Activated CD4-positive, alpha-beta T cell treated with anti-CD3 and anti-CD28 coated beads, Interleukin-2, amount 10 ng/mL, durations not matched to agents 7 days and 5 days (primary cell): Measurements from ENCODE around the gene GJB2. TPM values are rescaled to one million over a fixed set of nuclear protein-coding genes. Genes with fewer than 3 reads are reported as not detected.

Source experiments
- CTCF ChIA-PET: fragments of 350-600 bp; sonication (Branson Sonifier 250); formaldehyde crosslinking; loops from one replicate; lab custom pipeline; 2021; ENCODE audit warnings: antibody characterized with exemption; lab: Charles Lee
- POLR2A ChIA-PET: fragments of 350-600 bp; sonication (Branson Sonifier 250); formaldehyde crosslinking; loops from one replicate; lab custom pipeline; 2021; ENCODE audit warnings: antibody characterized with exemption; lab: Charles Lee
- DNase-seq: peaks from one replicate; pipeline ENCODE4 v3.0.0-alpha.2; 2020
- H3K27ac Mint-ChIP-seq: one replicate; pipeline ENCODE4 v1.8.0; 2021; ENCODE audit warnings: mild to moderate bottlenecking, moderate library complexity, mixed read lengths
- H3K27me3 Mint-ChIP-seq: one replicate; pipeline ENCODE4 v1.8.0; 2021; ENCODE audit warnings: mixed read lengths
- H3K36me3 Mint-ChIP-seq: one replicate; pipeline ENCODE4 v1.8.0; 2021; ENCODE audit warnings: low read depth, mixed read lengths
- H3K4me1 Mint-ChIP-seq: one replicate; pipeline ENCODE4 v1.8.0; 2021; ENCODE audit warnings: mixed read lengths
- H3K4me3 Mint-ChIP-seq: one replicate; pipeline ENCODE4 v1.8.0; 2021; ENCODE audit warnings: mild to moderate bottlenecking, moderate library complexity, mixed read lengths
- H3K9me3 Mint-ChIP-seq: one replicate; pipeline ENCODE4 v1.8.0; 2021; ENCODE audit warnings: mixed read lengths
- total RNA-seq, 2 experiments: library from RNA; stranded (reverse); gene quantifications; one replicate each; pipeline ENCODE4 v1.2.3, GENCODE V29; 2021

Gene GJB2
- 1 to 10 TPM; 5.4 to 5.6 TPM for total RNA-seq

DNA sequence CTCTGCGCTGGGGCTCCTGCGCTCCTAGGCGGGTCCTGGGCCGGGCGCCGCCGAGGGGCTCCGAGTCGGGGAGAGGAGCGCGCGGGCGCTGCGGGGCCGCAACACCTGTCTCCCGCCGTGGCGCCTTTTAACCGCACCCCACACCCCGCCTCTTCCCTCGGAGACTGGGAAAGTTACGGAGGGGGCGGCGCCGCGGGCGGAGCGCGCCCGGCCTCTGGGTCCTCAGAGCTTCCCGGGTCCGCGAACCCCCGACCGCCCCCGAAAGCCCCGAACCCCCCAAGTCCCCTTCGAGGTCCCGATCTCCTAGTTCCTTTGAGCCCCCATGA, at the start of gene GJB2:
Gene GJB2 (minus strand): TSS at position 103 of the 326 bp plus-strand sequence. CDS start 3,357 bp downstream, outside the sequence.
- Mint-ChIP-seq H3K4me3 (peak within 1 kb of the TSS; percentile 66), H3K27ac (peak within 1 kb of the TSS; percentile 31), H3K36me3 (no peaks in the 10 kb centered on the region), H3K4me1 (peaks cover 27% of the 10 kb centered on the region), H3K9me3 (no peaks in the 10 kb centered on the region), H3K27me3 (peaks cover 60% of the 10 kb centered on the region)
- ChIA-PET CTCF (no interaction called here), POLR2A (no interaction called here)
- DNase-seq = no peak

DNA sequence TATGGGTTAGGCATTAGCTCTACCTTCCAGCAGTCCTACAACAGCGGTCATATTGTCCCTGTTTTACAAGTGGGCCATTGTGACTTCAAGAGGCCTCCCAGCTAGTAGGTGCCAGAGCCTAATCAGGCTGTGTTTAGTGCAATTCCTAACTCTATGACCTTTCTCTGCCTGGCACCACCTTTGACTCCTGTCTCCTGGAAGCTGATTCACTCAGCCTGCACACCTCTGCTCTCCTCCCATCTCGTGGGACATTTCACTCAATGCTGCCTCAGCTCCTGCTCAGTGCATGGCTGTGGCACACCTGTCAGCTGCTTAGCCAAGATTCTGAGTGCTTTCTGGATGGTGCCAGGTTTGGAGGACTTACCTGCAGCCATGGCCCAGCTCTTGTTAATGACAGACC, 48.9 kb upstream of the GJB2 start:
- CTCF ChIA-PET = interaction anchor here (0.6 kb wide), 1 partner anchor 1188 kb away, joined by 4 read pairs; no protein-coding TSS in a partner anchor
- Mint-ChIP-seq H3K4me3 (no peak overlapping the region), H3K9me3 (no peaks in the 10 kb centered on the region), H3K27ac (no peak overlapping the region), H3K4me1 (peaks cover 3% of the 10 kb centered on the region), H3K27me3 (peaks cover 6% of the 10 kb centered on the region), H3K36me3 (no peaks in the 10 kb centered on the region)
- POLR2A ChIA-PET = no interaction called here
- no peak for DNase-seq

- Mint-ChIP-seq H3K36me3 (no peaks in the 10 kb centered on the region), H3K4me1 (peaks cover 3% of the 10 kb centered on the region), H3K27me3 (peaks cover 8% of the 10 kb centered on the region), H3K4me3 (no peak overlapping the region), H3K27ac (no peak overlapping the region), H3K9me3 (no peaks in the 10 kb centered on the region)
- CTCF ChIA-PET = no interaction called here
- POLR2A ChIA-PET = no interaction called here
- DNase-seq = no peak
Observed at GRCh38 chr13:20239748-20240147, 47.0 kb upstream of the GJB2 start.

DNA sequence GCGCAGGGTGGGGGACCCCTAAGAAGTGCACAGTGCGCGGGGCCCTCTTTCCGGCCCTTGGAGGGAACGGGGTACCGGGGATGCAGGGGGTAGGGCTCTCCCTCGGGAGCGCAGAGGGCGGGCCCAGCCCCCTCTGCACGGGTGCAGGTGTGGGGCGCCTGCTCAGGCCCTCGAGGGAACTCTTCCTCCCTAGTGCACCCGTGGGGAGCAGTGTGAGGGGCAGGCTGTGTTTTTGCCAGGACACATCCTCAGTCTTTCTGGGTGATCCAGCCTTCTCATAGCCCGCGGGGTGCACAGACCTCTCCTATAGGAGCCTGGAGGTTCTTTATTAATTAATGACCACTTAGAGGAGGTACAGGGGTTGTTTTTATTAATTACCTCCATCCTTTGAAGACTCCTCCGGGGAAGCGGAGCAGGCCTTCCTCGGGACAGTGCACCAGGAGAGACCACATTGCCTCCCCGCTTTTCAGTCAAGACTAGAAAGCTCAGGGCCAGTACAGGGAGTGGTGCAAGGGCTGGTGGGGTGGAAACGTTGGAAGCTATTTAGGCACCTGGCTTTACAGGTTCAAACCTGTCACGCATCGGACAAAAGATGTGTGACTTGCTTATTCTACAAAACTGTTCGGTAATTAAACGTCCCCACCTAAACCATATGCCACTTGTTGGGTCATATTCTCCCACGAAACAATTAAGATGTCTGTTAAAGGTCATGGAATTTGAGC, 40.0 kb upstream of the GJB2 start:
- Mint-ChIP-seq H3K4me3 (no peak overlapping the region), H3K27ac (no peak overlapping the region), H3K4me1 (peaks cover 12% of the 10 kb centered on the region), H3K27me3 (peaks cover 31% of the 10 kb centered on the region), H3K9me3 (no peaks in the 10 kb centered on the region), H3K36me3 (peaks cover 2% of the 10 kb centered on the region)
- DNase-seq = no peak
- ChIA-PET POLR2A (no interaction called here), CTCF (no interaction called here)

DNA sequence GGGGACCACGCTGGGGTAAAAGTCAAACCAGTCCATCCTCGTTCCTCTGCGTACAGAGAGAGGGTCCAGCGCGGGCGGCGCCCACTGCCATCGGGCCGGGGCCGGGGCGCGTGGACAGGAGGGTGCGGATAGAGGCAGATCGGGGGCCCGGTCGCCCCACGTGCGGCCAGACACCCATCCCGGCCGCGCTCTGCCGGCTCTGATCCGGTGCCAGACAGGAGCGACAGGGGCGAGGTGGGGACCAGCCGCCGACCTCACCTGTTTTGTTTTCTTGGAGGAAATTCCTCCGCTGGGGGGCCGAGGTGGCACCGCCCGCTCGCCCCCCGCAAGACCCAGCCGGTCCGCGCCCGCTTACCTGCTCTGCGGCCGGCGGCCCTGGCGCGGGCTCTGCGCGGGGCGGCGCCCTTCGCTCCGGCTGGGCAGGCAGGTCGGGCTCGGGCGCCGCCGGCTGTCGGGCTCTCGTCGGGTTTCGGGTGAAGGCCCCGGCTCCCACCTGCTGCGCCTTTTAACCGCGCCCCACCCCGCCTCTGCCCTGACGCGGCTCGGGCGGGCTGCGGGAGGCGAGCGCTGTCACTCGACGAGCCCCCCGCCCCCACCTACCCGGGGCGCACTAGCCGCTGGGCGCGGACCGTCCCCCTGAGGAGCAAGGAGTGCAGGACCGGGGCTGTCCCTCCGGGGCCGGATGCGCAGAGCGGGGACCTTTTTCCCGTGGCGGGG, 39.3 kb upstream of the GJB2 start, which contains the start of gene GJB6:
Gene GJB6 (minus strand): TSS at position 481 of the 717 bp plus-strand sequence. CDS start 8,839 bp downstream, outside the sequence.
- Mint-ChIP-seq H3K9me3 (no peaks in the 10 kb centered on the region), H3K27ac (peak within 1 kb of the TSS; percentile 84), H3K4me3 (peak within 1 kb of the TSS; percentile 76), H3K27me3 (peaks cover 30% of the 10 kb centered on the region), H3K4me1 (peaks cover 12% of the 10 kb centered on the region), H3K36me3 (peaks cover 2% of the 10 kb centered on the region)
- CTCF ChIA-PET = interaction anchor here (1.2 kb wide), 1 partner anchor 9 kb away, joined by 3 read pairs; no protein-coding TSS in a partner anchor
- POLR2A ChIA-PET = no interaction called here
- peak; percentile 27 for DNase-seq

GRCh38 chr13:20230913-20231838, 38.4 kb upstream of the GJB2 start:
- H3K27ac Mint-ChIP-seq = peak overlapping the region; percentile 84
- peaks cover 27% of the 10 kb centered on the region for H3K27me3 Mint-ChIP-seq
- peak; percentile 34 for DNase-seq
- ChIA-PET CTCF (interaction anchor here (1.2 kb wide), 1 partner anchor 9 kb away, joined by 3 read pairs; no protein-coding TSS in a partner anchor), POLR2A (no interaction called here)
- peaks cover 12% of the 10 kb centered on the region for H3K4me1 Mint-ChIP-seq
- no peaks in the 10 kb centered on the region for H3K9me3 Mint-ChIP-seq
- peaks cover 2% of the 10 kb centered on the region for H3K36me3 Mint-ChIP-seq
- peak overlapping the region; percentile 76 for H3K4me3 Mint-ChIP-seq

- Mint-ChIP-seq H3K27me3 (peaks cover 14% of the 10 kb centered on the region), H3K27ac (no peak overlapping the region), H3K9me3 (no peaks in the 10 kb centered on the region), H3K4me1 (peaks cover 10% of the 10 kb centered on the region), H3K4me3 (no peak overlapping the region), H3K36me3 (peaks cover 2% of the 10 kb centered on the region)
- ChIA-PET POLR2A (no interaction called here), CTCF (interaction anchor here (0.6 to 0.9 kb wide), 2 partner anchors 20 to 410 kb away, joined by 3 to 4 read pairs; no protein-coding TSS in a partner anchor)
- no peak for DNase-seq
Observed at GRCh38 chr13:20227730-20228129, 35.0 kb upstream of the GJB2 start.

- Mint-ChIP-seq H3K27ac (no peak overlapping the region), H3K4me3 (no peak overlapping the region), H3K4me1 (peaks cover 13% of the 10 kb centered on the region), H3K36me3 (peaks cover 2% of the 10 kb centered on the region), H3K27me3 (peaks cover 13% of the 10 kb centered on the region), H3K9me3 (no peaks in the 10 kb centered on the region)
- DNase-seq = no peak
- POLR2A ChIA-PET = no interaction called here
- CTCF ChIA-PET = interaction anchor here (0.6 to 1.5 kb wide), 3 partner anchors 9 to 410 kb away, joined by 3 to 4 read pairs (median 4); no protein-coding TSS in a partner anchor
Observed at GRCh38 chr13:20227288-20227687, 34.5 kb upstream of the GJB2 start.

- Mint-ChIP-seq H3K27ac (no peak overlapping the region), H3K27me3 (peaks cover 4% of the 10 kb centered on the region), H3K4me1 (peaks cover 27% of the 10 kb centered on the region), H3K36me3 (peaks cover 3% of the 10 kb centered on the region), H3K9me3 (peaks cover 3% of the 10 kb centered on the region), H3K4me3 (no peak overlapping the region)
- no peak for DNase-seq
- CTCF ChIA-PET = interaction anchor here (1.2 kb wide), 1 partner anchor 9 kb away, joined by 3 read pairs; no protein-coding TSS in a partner anchor
- POLR2A ChIA-PET = no interaction called here
Observed at GRCh38 chr13:20222553-20222952, 29.8 kb upstream of the GJB2 start.

DNA sequence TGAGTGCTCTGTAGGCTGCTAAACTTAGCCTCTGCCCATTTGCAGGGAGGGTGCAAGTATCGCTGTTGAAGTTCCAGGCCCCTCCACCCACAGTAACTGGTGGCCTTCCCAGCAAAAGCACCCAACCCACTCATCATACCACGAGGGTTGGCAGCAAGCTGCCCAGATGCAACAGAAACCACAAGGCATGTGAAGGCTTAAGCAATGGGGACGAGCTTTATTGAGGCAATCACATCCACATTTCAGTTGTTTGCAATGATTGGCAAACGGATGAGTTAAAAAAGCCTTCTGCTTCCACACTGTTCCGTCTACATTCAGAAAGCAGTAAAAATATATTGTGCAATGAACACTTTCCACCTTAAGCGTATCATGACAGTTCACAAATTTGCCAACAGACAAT, 29.0 kb upstream of the GJB2 start:
- no peak overlapping the region for H3K4me3 Mint-ChIP-seq
- no peak for DNase-seq
- ChIA-PET CTCF (no interaction called here), POLR2A (no interaction called here)
- peaks cover 3% of the 10 kb centered on the region for H3K9me3 Mint-ChIP-seq
- peaks cover 27% of the 10 kb centered on the region for H3K4me1 Mint-ChIP-seq
- H3K27me3 Mint-ChIP-seq = peaks cover 2% of the 10 kb centered on the region
- H3K36me3 Mint-ChIP-seq = peaks cover 3% of the 10 kb centered on the region
- H3K27ac Mint-ChIP-seq = no peak overlapping the region

DNA sequence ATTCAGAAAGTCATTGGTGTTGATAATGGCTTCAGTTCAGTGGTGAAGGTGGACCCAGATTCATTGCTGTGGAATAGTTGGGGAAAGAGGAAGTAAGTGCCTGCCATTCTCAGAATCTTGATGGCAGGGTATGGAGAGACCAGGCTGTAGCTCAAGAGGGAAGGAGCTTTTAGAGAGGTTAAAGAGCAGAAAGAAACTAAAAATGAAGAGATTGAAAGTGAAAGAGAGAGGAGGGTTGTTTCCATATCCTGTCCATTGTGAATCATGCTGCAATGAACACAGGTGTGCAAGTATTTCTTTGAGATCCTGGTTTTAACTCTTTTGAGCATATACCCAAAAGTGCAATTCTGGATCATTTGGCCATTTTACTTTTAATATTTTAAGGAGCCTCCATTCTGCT, 26.8 kb upstream of the GJB2 start:
- peak overlapping the region; percentile 94 for H3K27ac Mint-ChIP-seq
- ChIA-PET POLR2A (no interaction called here), CTCF (interaction anchor here (1.0 kb wide), 1 partner anchor 45 kb away, joined by 3 read pairs; no protein-coding TSS in a partner anchor)
- H3K4me3 Mint-ChIP-seq = peak overlapping the region; percentile 25
- peak; percentile 20 for DNase-seq
- H3K9me3 Mint-ChIP-seq = peaks cover 3% of the 10 kb centered on the region
- H3K27me3 Mint-ChIP-seq = peaks cover 2% of the 10 kb centered on the region
- H3K36me3 Mint-ChIP-seq = peaks cover 3% of the 10 kb centered on the region
- peaks cover 27% of the 10 kb centered on the region for H3K4me1 Mint-ChIP-seq

GRCh38 chr13:20217168-20217567, 24.4 kb upstream of the GJB2 start:
- DNase-seq = no peak
- Mint-ChIP-seq H3K36me3 (peaks cover 3% of the 10 kb centered on the region), H3K9me3 (peaks cover 3% of the 10 kb centered on the region), H3K27me3 (peaks cover 7% of the 10 kb centered on the region), H3K4me1 (peaks cover 23% of the 10 kb centered on the region), H3K4me3 (no peak overlapping the region), H3K27ac (no peak overlapping the region)
- ChIA-PET POLR2A (no interaction called here), CTCF (interaction anchor here (1.3 kb wide), 1 partner anchor 20 kb away, joined by 3 read pairs; no protein-coding TSS in a partner anchor)
